HG02642 (cell line): ENCODE results near the gene VBP1.
A peak's percentile ranks its signal among the peaks of the same experiment; 100 is the strongest.
"Not testable (repeated sequence)": the region's sequence is repeated elsewhere in the genome, so short reads cannot be mapped to it uniquely, and the experiment has no call there.

Experiments used
- ATAC-seq: cut with Tn5 transposase; IDR thresholded peaks from one replicate; pipeline ENCODE4 v1.9.1; 2021; ENCODE audit warnings: mild to moderate bottlenecking; ENCODE audit not compliant: unreplicated experiment, poor library complexity

Gene VBP1, protein sequence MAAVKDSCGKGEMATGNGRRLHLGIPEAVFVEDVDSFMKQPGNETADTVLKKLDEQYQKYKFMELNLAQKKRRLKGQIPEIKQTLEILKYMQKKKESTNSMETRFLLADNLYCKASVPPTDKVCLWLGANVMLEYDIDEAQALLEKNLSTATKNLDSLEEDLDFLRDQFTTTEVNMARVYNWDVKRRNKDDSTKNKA

DNA sequence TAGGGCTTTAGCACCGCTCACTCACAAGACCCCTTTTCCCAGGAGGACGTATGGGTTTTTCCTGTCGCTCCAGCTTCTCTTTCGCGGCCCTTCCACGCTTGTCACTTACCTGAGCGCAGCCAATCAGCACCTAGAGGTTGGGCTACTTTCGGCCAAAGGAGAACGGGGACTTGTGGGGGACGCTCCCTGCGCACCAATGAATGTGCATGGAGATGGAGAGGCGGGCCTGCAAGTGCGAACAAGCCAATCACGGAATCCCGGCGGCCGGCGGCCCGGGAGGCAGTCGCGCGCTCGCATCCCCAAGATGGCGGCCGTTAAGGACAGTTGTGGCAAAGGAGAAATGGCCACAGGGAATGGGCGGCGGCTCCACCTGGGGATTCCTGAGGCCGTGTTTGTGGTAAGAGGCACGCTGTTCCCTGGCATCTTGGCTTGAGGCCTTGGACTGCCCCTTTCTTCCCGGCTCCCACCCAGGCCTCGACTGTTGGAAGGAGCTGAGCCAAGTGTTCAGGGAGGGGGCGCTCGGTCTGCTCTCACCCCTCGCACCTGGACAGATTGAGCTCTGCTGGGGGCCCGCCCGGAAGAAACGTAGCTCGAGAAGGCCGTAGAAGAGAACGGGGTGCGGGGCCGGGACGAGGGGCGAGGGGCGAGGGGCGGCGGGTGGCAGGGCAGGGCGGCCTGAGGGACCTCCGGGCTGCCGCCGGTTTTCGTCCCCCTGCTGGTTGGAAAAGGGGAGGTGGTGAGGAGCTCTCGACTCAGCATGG is at the start of gene VBP1:
Gene VBP1, plus strand, starts transcription at position 282 of the 761 bp plus-strand sequence. Its CDS starts 23 bp downstream, at position 305.
- peak; percentile 97 for ATAC-seq

DNA sequence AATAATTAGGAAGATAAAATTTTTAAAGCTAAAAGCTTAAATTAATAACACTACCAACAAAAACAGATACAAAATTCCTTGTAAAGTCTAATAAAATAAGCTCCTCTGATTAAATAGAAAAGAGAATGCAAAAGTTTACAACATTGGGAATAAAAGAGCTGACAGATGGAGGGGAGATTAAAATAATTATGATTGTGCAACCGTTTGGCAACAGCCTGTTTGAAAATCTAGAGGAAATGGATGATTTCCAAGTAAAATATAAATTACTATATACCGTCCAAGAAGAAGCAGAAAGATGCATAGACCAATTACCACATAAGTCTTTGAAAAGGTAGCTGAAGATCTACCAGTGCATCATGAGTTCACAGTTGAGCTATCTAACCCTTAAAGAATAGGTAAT is 46.4 kb upstream of the VBP1 start:
- ATAC-seq, result no peak

DNA sequence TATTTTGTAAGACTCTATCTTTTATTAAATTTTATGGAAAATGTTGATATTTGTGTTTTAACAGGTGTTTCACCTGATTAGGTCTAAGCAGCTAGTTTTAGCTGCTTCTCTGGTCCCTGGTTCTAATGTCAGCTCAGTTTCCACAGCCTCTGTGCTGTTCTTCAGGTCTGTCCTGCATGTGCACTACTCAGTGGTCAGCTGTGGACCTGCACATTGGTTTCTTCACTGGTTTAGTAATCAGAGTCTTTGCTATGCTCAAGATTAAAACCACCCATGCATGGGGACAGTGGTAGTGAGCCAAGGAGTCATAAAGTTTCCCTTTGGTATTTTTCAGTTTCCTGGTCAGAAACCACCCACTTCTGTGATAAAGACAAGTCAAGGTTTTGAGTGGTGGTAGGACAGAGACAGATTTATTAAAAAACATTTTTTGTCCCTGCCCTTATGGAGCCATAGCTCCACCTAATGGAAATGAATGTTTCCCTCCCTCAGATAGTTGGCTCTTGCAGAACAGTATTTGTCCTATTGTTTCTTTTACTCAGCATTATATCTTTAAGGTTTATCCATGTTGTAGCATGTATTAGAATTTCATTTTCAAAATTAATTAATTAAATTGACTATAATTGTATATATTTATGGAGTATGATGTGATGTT is 36.8 kb upstream of the VBP1 start:
- no peak for ATAC-seq

DNA sequence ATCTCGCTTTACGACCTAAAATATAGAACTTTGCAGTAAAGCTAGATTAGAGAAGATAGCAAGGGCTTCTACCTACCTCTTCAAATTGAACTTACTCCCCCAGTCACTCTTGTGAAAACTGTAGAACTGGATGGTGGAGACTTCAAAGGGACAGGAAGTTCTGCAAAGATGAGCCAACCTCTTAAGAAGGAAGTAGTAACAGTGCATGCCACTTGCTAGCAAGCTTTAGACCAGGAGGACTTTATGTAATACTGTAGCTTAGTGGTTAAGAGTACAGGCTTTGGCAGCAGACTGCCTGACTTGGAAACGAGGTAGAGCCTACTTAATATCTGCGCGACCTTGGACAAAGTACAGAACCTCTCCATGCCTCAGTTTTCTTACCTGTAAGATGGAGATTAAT is 27.5 kb upstream of the VBP1 start:
- ATAC-seq, result no peak

DNA sequence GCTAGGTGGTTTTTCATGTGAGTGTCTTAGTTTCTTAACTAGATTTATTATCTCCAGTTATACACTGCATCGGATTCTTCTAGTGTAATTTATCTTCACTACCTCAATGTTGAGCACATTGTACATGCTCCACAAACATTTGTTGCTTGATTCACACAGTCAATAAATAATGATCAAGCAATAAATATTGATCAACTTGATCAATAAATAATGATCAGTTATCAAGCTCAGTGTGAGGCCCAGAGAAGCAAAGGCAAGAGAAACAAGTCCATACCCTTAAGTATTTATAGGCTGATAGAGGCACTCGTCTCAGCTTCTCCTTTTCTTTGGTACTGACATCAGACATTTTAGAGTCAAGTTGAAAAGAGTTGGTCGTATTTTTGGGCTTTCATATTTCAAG is 5.1 kb upstream of the VBP1 start:
- ATAC-seq, result no peak

DNA sequence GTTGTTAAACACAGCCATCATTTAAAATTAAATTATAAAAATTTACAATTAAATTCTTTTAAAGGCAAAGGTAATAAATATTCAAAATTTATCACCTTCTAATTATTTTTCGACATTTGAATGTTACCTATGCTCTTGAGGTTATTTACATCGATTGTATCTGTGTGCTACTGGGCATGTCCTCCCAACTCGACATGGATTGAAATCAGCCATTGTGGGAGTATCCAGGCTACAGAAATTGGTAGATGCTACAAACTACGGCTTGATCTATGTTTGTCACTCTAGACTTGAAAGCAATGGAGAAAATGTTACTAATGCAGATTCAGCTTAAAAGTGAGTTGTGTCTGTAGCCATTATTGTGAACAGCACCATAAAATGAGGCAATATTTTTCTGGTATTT is 2.5 kb upstream of the VBP1 start:
- ATAC-seq, result no peak

DNA sequence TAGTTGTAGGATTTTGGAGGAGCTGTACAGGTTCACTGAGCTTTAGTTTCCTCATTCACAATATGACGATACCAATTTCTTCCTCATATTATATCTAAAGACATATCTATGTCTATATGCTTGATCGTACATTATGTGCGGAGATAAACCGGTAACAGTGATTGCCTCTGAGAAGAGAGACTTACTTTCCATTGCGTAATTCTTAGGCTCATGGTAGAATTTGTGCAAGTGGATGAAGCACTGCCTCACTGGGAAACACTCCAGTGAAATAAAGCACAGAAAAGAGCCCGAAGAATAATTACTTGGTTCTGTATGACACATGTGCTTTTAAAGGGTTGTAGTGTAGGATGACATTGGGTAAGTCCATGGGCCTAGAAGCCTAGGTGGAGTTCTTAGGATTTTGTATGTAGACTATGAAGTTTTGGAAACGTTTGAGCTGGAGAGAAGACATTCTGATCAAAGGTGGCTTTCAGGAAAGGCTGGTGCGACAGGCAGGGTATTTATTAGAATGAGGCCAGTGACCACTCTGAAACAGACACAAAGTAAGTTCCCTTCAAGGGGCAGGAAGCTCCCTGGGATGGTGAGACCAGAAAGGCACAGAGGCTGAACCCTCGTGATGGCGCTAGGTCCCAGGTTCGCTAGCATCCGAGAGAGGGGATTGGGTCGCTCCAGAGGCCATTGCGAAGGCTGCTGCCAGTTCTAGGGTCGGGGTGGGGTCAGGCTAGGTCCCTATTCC is 649 bp upstream of the VBP1 start:
- ATAC-seq, result peak; percentile 37

DNA sequence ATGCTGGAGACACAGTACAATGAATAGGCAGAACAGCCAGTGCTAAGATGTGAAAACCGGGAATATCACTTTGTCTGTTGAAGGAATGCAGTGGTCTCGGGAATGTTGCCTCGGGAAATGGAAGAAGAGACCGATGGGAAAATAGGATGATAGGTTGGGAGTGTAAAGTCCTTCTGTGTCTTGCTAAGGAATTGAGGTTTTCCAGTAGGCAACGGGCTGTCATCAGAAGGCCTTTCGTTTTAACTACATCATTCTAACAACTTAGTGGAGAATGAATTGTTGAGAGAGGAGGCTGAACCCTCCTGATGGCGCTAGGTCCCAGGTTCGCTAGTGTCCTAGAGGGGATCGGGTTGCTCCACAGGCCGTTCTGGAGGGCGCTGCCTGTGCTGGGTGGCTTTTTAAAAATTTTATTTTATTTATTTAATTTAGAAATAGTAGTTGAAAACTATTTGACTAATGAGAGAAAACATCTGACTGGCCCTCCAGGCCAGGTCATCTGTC is 730 bp downstream of the VBP1 start:
- no peak for ATAC-seq

DNA sequence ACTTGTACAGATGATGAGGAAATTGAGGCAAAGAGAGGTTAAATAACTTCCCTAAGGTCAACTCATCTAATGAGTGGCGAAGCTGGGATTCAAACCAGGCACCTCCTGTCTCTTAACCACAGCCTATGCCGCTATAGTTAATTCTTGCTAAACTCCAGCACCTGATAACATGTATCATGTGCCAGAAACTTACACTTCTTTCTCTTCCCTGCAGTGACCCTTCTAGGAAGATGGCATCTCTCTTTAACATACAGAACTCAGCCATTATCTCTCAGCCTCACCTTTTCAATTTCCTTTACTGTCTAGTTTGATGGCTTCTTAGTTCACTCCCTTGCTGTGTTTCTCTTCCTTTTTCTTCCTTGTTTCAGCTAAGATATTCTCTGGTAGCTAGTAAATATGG is 2.5 kb downstream of the VBP1 start:
- no peak for ATAC-seq

DNA sequence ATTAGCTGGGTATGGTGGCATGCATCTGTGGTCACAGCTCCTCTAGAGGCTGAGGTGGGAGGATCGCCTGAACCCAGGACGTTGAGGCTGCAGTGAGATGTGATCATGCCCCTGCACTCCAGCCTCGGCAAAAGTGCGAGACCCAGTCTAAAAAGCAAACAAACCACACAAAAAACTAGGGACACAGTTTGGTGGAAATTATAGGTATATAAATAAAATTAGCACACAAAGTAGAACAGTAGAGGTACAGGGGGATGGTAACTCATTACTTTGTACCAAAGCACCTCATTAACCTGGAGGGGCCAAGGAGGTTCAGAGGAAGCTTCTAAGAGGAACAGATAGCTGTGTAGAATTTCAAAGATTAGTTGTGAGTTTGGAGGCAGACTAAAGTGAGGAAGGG is 5.1 kb downstream of the VBP1 start:
- ATAC-seq, result no peak

DNA sequence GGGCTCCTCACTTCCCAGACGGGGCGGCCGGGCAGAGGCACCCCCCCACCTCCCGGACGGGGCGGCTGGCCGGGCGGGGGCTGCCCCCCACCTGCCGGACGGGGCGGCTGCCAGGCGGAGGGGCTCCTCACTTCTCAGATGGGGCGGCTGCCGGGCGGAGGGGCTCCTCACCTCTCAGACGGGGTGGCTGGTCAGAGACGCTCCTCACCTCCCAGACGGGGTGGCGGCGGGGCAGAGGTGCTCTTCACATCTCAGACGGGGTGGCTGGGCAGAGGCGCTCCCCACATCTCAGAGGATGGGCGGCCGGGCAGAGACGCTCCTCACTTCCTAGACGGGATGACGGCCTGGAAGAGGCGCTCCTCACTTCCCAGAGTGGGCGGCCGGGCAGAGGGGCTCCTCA is 7.5 kb downstream of the VBP1 start:
- ATAC-seq, result not testable (repeated sequence)

DNA sequence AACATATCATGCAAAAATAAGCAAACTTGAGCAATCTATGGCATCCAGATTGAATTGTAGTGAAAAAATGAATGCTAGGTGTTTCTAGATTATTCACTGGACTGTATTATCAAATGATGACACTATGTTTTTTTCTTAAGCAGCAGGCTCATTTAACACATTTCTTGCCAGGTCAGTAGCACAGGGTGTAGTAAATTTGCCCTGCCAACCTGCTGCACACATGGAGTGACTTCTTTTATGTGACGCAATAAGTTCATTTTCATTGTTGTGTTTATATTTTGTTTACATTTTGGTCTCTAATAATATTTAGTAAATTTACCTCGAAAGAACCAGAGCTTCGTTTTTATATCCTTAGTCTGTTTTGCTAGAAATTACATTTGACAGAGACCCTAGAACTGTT is 9.5 kb downstream of the VBP1 start:
- no peak for ATAC-seq

DNA sequence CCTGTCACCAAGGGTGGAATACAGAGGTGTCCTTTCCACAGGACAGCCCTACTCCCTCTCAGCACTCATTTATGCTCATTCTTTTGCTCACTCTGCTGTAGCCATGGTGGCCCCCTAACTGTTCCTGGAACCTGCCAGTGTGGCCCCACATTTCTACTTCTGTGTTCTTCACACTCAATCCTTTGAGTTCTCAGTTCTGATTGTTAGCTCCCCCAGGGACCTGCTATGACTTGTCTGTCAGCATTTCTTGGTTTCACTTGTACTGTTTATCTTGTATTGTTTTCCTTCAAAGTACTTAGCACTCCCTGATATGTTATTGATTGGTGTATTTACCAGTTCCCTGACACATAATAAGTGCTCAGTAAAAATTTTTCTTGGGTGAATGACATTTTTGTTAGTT is 14.9 kb downstream of the VBP1 start:
- peak; percentile 90 for ATAC-seq

DNA sequence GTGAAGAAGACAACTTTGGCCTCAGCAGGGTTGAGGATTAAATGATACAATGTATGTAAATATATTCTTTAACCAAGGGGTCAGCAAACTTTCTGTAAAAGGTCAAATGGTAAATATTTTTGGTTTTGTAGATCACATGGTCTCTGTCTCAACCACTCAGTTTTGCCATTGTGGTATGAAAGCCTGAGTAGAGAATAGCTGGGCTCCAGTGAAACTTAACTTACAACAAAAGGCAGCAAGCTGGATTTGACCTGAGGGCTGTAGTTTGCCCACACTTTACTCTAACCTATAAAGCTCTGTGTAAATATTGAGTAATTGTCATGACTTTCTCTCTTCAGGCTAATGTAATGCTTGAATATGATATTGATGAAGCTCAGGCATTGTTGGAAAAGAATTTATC is 19.6 kb downstream of the VBP1 start:
- ATAC-seq, result no peak

DNA sequence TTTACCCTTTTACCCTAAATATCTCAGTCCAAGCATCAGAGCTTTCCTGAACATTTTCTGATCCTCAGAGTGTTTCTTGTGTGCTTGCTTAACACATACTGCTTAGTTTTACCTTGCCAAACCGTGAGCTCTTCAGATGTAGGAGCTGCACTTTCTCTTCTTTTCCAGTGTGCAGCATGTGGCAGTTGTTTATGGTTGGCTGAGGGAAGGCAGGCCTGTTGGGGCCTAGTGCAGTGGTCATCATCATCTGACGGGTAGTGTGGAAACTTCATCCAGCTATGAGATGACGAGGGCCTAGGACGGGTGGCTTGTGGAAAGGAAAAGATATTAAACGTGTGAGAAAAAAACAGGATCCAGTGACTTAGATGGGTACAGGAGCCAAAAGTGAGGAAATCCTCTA is 21.5 kb downstream of the VBP1 start:
- no peak for ATAC-seq

DNA sequence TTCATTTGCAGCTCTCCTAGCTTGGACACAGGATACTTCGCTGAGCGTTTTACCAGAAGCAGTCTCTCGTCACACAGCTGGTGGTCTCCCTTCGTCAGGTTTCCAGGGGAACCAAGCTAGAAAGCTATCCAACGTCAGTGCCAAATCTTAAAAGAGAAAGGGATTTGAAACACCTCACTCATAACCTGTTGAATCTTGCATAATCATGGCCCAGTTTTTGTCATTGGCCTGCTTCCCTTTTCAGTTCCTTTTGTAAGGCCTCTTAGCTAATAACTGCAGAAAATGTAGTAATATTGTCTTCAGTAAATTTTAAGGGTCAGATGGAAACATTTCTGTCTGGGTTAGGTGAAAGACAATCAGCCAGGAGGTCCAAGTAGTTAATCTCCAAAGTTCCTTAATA is 26.0 kb downstream of the VBP1 start:
- ATAC-seq, result no peak

DNA sequence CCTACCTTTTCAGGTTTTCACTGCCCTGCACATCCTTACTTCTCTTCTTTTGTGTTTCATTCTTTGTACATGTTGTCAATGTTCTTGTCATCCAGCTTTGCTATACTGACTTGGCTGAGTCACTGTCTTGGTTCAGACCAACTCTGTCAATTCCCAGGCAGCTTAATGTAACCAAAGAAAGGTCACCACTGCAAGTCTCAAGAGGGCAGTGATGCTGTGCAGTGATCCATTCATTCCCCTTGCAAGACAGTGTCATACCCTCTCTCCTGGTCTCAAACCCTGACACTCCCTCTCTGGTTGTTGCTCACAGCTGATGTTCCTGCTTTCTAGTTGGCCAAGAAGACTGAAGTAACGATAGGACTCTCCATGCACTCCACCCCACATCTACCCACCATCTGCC is 30.5 kb downstream of the VBP1 start:
- ATAC-seq, result no peak

DNA sequence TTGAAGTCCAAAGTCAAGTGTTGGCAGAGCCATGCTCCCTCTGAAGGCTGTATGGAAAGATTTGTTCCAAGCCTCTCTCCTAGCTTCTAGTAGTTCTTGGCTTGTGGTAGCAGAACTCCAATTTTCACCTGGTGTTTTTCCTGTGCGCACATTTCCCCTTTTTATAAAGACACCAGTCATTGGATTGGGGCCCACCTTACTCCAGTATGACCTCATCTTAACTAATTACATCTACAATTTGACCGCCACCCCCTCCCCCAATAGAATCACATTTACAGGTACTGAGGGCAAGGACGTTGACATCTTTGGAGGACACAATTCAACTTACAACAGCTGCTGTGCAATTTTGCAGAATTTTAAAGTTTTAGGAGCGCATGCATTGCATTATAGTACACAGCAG is 31.2 kb downstream of the VBP1 start:
- no peak for ATAC-seq

DNA sequence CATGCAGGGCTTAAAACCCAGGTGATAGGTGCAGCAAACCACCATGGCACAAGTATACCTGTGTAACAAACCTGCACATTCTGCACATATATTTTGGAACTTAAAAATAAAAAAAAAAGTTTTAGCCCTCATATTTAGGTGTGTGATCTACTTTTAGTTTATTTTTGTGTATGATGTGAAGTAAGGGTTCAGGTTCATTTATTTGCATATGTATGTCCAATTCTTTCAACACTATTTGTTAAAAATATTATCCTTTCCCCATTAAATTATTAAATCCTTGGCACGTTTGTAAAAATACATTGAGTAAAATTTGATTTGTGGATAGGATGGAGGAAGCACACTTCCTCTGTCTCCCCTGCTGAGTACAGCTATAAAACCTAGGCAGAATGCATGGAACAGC is 35.1 kb downstream of the VBP1 start:
- no peak for ATAC-seq

DNA sequence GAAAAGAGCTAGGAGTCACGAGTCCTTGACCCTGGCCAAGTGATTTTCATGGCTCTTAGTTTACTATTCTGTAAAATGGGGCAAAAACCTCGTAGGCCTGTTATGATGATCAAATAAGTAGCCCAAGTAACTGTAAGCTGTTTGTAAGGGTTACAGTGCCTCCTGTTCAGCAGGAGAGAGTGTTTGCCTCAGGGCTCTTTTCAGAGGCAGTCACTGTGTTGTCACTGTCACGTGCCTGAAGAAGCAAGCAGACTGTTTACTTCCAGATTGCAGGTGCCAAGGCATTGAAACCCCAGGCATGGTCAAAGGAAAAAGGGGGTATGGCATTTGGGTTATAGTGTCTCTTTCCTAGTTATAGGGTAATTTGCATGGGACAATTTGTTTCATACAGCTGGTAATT is 43.5 kb downstream of the VBP1 start:
- ATAC-seq, result no peak
